ENCODE results near the gene KRT79.
"Not testable (repeated sequence)": the region's sequence is repeated elsewhere in the genome, so short reads cannot be mapped to it uniquely, and the experiment has no call there.

The KRT79 gene
- 0 to 0.11 (median 0) reads per million in 9 experiments for total RNA-seq

GRCh38 chr12:52833922-52834726, at the start of gene KRT79:
Gene KRT79, minus strand, starts transcription at chr12:52834311. Its CDS starts 51 bp downstream, at chr12:52834260.
- DNase-seq (no peak), ATAC-seq (replicated peaks) (no peak)
- H3K4me3 Mint-ChIP-seq: no peak within 1 kb of the TSS
- H3K4me1 Mint-ChIP-seq (ENCODE audit: low read depth in 2 of 2): peaks cover 15 to 18% of the 10 kb centered on the region in 2 donors
- H3K27ac Mint-ChIP-seq: peak within 1 kb of the TSS in 1 of 2 donors; percentile 84
- no peaks in the 10 kb centered on the region for H3K9me3 Mint-ChIP-seq
- peaks cover 0 to 48% of the 10 kb centered on the region in 2 donors for H3K27me3 Mint-ChIP-seq
- peaks cover 2% of the 10 kb centered on the region for H3K36me3 Mint-ChIP-seq (ENCODE audit: insufficient read depth)

- H3K36me3 Mint-ChIP-seq (ENCODE audit: insufficient read depth); H3K9me3 Mint-ChIP-seq; ATAC-seq (replicated peaks); DNase-seq: not testable (repeated sequence)
- H3K4me1 Mint-ChIP-seq (ENCODE audit: low read depth in 2 of 2): peaks cover 7 to 15% of the 10 kb centered on the region in 2 donors
- peak overlapping the region in 1 of 2 donors; percentile 80 for H3K4me3 Mint-ChIP-seq
- peak overlapping the region in 1 of 2 donors; percentile 41 for H3K27ac Mint-ChIP-seq
- peaks cover 7 to 25% of the 10 kb centered on the region in 2 donors for H3K27me3 Mint-ChIP-seq
Observed at GRCh38 chr12:52880499-52880898, 46.4 kb upstream of the KRT79 start.

DNA sequence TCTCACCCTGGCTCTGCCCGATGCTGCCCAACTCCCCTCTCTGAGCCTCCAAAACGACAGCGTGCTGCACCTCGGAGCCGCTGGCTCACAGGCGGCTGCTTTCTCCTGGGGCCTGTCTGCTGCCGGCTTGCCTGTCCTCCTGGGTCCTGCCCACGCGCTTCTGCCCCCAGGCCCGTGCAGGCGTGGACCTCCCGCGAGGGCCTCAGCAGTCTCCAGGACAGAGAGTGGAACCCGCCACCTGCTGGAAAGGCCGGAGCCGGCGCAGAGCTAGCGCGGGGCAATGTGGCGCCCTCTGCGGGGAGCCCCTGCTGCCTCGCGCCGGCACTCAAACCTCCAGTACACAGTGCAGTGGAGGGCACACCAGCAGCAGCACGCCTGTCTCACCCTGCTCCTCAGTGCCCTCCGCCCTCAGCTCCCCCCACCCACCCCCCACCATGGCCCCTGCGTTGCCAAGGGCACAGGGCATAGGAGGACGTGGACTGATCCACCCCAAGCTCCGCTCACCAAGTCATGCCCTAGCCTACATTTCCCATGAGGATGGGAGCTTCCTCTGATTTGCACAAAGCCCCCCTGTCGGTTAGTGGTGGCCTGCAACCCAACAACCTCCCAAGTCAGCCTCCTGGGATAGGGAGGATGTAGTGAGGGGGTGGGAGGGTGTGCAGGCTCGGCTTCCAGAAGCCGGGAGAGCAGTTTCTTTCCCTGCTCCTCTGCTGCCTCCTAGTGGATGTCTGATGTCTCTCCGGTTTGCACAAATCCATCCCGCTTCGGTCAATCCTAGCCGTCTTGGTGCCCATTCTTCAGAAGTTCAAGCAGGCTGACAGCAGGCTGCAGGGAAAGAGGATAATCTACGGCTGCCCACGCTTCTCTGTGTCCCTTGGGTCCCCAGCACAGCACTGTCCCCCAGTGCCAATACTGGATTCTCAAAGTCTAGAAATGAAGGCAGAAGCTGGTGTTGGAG, 45.6 kb upstream of the KRT79 start:
- no peaks in the 10 kb centered on the region for H3K9me3 Mint-ChIP-seq

DNA sequence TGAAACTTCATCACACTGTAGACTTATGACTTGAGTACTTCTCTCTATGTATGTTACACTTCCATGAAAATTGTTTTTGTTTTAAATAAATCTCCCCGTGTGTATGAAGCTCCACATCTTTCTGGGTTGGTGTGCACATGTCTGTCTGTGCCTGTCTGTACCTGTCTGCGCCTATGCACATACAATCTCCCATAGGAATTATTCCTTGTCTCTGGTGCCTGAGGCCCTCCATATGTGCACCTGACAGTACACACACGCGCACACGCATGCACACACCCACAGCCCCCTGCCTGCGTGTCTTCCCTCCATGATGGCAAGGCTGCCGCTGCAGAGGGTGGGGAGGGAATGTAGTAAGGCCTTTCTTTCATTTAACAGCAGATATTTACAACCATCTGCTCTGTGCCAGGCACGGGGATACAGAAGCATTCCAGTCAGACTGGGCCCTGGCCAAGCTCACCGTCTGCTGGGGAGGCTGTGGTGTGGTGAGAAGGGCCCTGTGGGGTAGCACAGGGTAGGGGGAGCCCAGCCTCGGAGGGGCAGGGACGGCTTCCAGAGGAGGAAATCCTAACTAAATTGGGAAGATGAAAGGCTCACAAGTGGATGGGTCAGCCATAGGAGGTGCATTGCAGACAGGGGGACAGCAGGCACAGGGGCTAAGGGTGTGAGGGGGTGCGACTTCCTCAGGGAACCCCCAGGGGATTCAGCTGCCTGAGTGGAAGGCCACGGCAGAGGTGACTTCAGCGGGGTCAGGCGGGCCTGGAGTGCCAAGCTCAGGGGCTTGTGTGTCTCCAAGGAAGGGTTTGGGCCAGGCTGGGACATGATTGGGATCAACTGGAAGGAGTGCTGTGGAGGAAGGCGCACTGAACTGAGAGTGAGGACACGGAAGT, 44.6 kb upstream of the KRT79 start:
- Mint-ChIP-seq H3K36me3 (ENCODE audit: insufficient read depth) (no peaks in the 10 kb centered on the region), H3K9me3 (no peaks in the 10 kb centered on the region), H3K4me3 (peak overlapping the region in 1 of 2 donors; percentile 80), H3K27me3 (peaks cover 7 to 25% of the 10 kb centered on the region in 2 donors), H3K4me1 (ENCODE audit: low read depth in 2 of 2) (peaks cover 15 to 25% of the 10 kb centered on the region in 2 donors), H3K27ac (peak overlapping the region in 1 of 2 donors; percentile 18)
- DNase-seq (no peak), ATAC-seq (replicated peaks) (no peak)

More for the DNA sequence above, 45.6 kb upstream of the KRT79 start:
- peak overlapping the region in 1 of 2 donors; percentile 41 for H3K27ac Mint-ChIP-seq
- H3K36me3 Mint-ChIP-seq (ENCODE audit: insufficient read depth): no peaks in the 10 kb centered on the region
- peaks cover 7 to 25% of the 10 kb centered on the region in 2 donors for H3K27me3 Mint-ChIP-seq
- H3K4me1 Mint-ChIP-seq (ENCODE audit: low read depth in 2 of 2): peaks cover 11 to 18% of the 10 kb centered on the region in 2 donors
- DNase-seq (peak; percentile 63 to 73 (median 66)), ATAC-seq (replicated peaks) (peak; percentile 97)
- peak overlapping the region; percentile 64 to 80 for H3K4me3 Mint-ChIP-seq

GRCh38 chr12:52877242-52877641, 43.1 kb upstream of the KRT79 start:
- H3K36me3 Mint-ChIP-seq (ENCODE audit: insufficient read depth): no peaks in the 10 kb centered on the region
- no peak for ATAC-seq (replicated peaks)

DNA sequence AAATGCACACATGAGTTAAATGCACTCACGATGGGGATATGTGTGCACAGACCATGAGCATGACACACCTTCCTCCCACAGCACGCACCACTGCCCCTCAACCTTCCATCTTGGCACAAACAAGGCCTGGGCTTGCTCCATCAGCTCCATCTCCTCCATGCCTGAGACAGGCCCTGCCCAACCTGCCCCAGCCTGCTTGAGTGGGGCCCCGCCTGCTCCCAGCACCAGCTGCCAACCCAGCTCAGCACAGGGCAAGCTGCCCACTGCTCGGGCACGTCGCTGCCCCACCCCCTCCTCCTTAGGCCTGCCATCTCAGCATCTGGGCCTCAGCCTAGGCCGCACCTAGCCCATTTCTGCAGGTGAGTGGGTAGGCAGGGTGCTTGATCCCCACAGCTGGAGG, 42.3 kb upstream of the KRT79 start:
- Mint-ChIP-seq H3K4me1 (ENCODE audit: low read depth in 2 of 2) (peaks cover 25 to 33% of the 10 kb centered on the region in 2 donors), H3K4me3 (no peak overlapping the region), H3K27me3 (peaks cover 4 to 16% of the 10 kb centered on the region in 2 donors), H3K9me3 (no peaks in the 10 kb centered on the region), H3K36me3 (ENCODE audit: insufficient read depth) (no peaks in the 10 kb centered on the region), H3K27ac (no peak overlapping the region)
- no peak for ATAC-seq (replicated peaks)
- no peak for DNase-seq

More at GRCh38 chr12:52877242-52877641, 43.1 kb upstream of the KRT79 start:
- H3K9me3 Mint-ChIP-seq: no peaks in the 10 kb centered on the region
- H3K27me3 Mint-ChIP-seq: peaks cover 7 to 25% of the 10 kb centered on the region in 2 donors
- H3K4me1 Mint-ChIP-seq (ENCODE audit: low read depth in 2 of 2): peaks cover 25 to 33% of the 10 kb centered on the region in 2 donors
- no peak for DNase-seq
- H3K27ac Mint-ChIP-seq: no peak overlapping the region
- no peak overlapping the region for H3K4me3 Mint-ChIP-seq

DNA sequence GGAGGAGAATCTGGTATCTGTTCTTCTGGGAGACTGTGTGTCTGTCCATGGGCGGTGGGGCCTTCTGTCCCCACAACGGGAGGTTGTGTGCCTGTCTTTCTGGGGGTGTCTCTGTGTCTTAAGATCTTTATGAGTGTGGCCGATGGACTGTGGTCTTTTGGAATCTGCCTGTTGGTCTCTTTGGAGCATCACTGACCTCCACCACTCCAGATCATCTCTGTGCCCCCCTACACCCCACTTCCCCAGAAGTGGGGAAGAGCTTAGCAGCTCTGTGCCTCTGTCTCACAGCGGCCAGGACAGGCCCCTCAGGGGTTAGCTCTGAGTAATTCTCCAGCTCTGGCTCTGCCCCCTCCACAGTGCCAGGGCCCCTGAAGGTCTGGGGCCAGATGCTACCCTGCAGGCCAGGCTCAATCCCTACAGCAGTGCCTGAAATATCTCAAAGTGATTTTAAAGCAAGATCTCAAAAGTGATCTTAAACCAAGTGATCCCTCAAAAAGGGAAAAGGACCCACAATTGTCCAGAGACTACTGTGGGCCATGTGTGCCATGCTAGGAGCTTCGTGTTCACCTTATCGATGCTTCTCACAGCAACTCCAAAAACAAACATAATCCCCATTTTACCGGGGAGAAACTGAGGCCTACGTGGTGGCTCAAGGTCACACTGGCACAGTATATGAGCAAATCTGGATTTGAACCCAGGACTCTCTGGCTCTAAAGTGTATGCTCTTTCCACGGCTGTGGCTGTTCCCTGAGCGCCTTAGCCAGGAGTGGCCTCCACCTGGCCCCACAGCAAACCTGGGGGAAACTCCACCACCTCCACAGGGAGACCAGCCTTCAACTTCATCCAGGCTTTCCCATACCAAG, 40.7 kb upstream of the KRT79 start:
- no peaks in the 10 kb centered on the region for H3K9me3 Mint-ChIP-seq
- peak overlapping the region; percentile 92 to 93 for H3K27ac Mint-ChIP-seq
- peaks cover 31 to 41% of the 10 kb centered on the region in 2 donors for H3K4me1 Mint-ChIP-seq (ENCODE audit: low read depth in 2 of 2)

GRCh38 chr12:52873832-52874572, 39.9 kb upstream of the KRT79 start:
- ATAC-seq (replicated peaks): peak; percentile 75
- H3K4me1 Mint-ChIP-seq (ENCODE audit: low read depth in 2 of 2): peaks cover 30 to 35% of the 10 kb centered on the region in 2 donors
- peak overlapping the region; percentile 92 to 93 for H3K27ac Mint-ChIP-seq
- H3K36me3 Mint-ChIP-seq (ENCODE audit: insufficient read depth): no peaks in the 10 kb centered on the region
- peak; percentile 16 to 33 (median 29) for DNase-seq
- no peaks in the 10 kb centered on the region for H3K9me3 Mint-ChIP-seq
- H3K27me3 Mint-ChIP-seq: peaks cover 0 to 6% of the 10 kb centered on the region in 2 donors
- H3K4me3 Mint-ChIP-seq: peak overlapping the region; percentile 84 to 85

More for the DNA sequence above, 40.7 kb upstream of the KRT79 start:
- DNase-seq (no peak), ATAC-seq (replicated peaks) (no peak)
- Mint-ChIP-seq H3K4me3 (peak overlapping the region; percentile 84 to 85), H3K36me3 (ENCODE audit: insufficient read depth) (no peaks in the 10 kb centered on the region), H3K27me3 (peaks cover 0 to 8% of the 10 kb centered on the region in 2 donors)

DNA sequence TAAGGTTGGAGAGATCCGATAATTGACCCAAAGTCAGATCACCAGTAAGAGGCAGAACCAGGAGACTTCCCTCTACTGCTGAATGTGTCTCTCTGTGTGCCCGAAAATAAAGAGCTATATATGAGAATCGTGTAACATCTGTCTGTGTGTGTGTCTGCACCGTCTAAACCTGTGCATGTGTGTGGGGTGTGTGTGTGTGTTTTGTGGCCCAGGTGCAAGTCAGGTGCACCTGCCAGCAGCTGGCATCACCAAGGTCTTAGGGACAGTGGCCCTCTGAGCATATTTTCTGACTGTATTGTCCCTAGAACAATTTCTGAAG, 39.4 kb upstream of the KRT79 start:
- Mint-ChIP-seq H3K4me3 (peak overlapping the region; percentile 84 to 85), H3K36me3 (ENCODE audit: insufficient read depth) (no peaks in the 10 kb centered on the region), H3K9me3 (no peaks in the 10 kb centered on the region), H3K4me1 (ENCODE audit: low read depth in 2 of 2) (peaks cover 30% of the 10 kb centered on the region in 2 donors), H3K27me3 (peaks cover 0 to 1% of the 10 kb centered on the region in 2 donors), H3K27ac (peak overlapping the region; percentile 92 to 93)
- DNase-seq (no peak), ATAC-seq (replicated peaks) (no peak)

DNA sequence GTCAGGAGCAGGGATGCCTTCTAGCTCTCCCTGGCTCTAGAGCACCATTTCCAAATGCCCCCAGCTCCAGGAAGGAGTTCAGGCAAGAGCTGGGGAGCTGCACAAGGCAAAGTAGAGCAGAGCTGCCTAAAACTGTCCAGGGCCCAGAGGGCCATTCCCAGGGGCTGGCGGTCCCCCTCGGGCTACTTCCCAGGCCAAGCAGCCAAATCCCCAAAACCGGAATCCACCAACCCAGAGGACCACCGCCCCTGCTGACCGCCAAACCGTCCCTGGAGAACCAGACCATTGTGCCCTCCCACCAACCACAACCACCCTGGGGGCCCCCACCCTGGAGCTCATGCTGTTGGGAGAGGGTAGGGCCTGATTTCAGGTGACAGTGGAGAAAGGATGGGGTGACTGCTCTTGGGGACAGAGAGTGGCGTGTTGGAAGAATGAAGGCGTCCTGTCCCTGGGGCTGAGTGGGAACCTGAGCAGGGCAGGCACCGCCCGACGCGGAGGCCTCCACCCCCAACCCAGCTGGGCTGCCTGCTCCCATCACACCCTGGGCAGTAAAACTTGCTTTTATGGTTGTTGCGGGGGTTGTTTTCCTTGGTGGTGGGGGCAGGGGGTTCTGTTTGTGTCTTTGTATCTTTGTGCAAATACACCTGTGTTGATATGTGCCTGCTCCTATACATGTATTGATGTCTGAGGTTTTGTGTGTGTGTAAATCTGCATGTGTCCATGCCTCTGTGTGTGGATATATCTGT, 38.7 kb upstream of the KRT79 start:
- Mint-ChIP-seq H3K27ac (peak overlapping the region; percentile 92 to 93), H3K9me3 (no peaks in the 10 kb centered on the region), H3K36me3 (ENCODE audit: insufficient read depth) (no peaks in the 10 kb centered on the region), H3K4me3 (peak overlapping the region; percentile 84 to 85), H3K27me3 (no peaks in the 10 kb centered on the region), H3K4me1 (ENCODE audit: low read depth in 2 of 2) (peaks cover 30% of the 10 kb centered on the region in 2 donors)
- DNase-seq (no peak), ATAC-seq (replicated peaks) (no peak)
